ENCODE data around the gene GALP. TPM values are rescaled to one million over a fixed set of nuclear protein-coding genes. Genes with fewer than 3 reads are reported as not detected.
"Not testable (repeated sequence)": the region's sequence is repeated elsewhere in the genome, so short reads cannot be mapped to it uniquely, and the experiment has no call there.

Gene GALP
- total RNA-seq, 2 experiments from 2014 or later: not detected

DNA sequence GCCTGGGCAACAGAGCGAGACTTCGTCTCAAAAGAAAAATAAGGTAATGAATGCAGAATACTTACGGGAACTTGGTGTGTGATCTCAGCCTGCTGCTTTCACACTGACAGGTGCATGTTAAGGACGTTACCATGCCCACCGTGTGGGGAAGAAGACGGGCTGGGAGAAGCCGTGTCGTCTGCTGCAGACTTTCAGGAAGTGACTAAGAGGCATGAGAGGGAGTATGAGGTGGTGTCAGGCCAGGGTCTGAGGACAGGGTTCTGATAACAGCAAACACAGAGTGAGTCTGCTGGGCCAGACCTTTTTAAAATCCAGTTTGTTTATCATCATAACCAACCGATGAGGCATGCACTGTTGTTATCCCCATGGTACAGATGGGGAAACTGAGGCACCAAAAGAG, 13.6 kb upstream of the GALP start:
- ATAC-seq: peak; percentile 99
- Mint-ChIP-seq H3K36me3 (ENCODE audit: low read depth) (peaks cover 22% of the 10 kb centered on the region), H3K4me3 (no peak overlapping the region), H3K9me3 (ENCODE audit: low read depth) (no peaks in the 10 kb centered on the region), H3K4me1 (peaks cover 13% of the 10 kb centered on the region), H3K27ac (peak overlapping the region; percentile 31), H3K27me3 (peaks cover 2% of the 10 kb centered on the region)
- peak; percentile 74 for DNase-seq
- ChIA-PET CTCF (interaction anchor here (0.5 to 0.6 kb wide), 2 partner anchors 20 to 28 kb away, joined by 3 read pairs; no protein-coding TSS in a partner anchor), POLR2A (interaction anchor here (0.6 kb wide), 1 partner anchor 1548 kb away, joined by 3 read pairs; no protein-coding TSS in a partner anchor)
- intact Hi-C loops (cut with DNase I, micrococcal nuclease): no loop called here

- Mint-ChIP-seq H3K4me1 (peaks cover 13% of the 10 kb centered on the region), H3K27me3 (peaks cover 2% of the 10 kb centered on the region), H3K27ac (no peak overlapping the region), H3K9me3 (ENCODE audit: low read depth) (no peaks in the 10 kb centered on the region), H3K36me3 (ENCODE audit: low read depth) (peaks cover 13% of the 10 kb centered on the region), H3K4me3 (no peak overlapping the region)
- intact Hi-C loops (cut with DNase I, micrococcal nuclease): no loop called here
- ChIA-PET CTCF (no interaction called here), POLR2A (no interaction called here)
- ATAC-seq: no peak
- no peak for DNase-seq
These were observed 12.7 kb upstream of the GALP start for GRCh38 chr19:56163097-56163496.

DNA sequence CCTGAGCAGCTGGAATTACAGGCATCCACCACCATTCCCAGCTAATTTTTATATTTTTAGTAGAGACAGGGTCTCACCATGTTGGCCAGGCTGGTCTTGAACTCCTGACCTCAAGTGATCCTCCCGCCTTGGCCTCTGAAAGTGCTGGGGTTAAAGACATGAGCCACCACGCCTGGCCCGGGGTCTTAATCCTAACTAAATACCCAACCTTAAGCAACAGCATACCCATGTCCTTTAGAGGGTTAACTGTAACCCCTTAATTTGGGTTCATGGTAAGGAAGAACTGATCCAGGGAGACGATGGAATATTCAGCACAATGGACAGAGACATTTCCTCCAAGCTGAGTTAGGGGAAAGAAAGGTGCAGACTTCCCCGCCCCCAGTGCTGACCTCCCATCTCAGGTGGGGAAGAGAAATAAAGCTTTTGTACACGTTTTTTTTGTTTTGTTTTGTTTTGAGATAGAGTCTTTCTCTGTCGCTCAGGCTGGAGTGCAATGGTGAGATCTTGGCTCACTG, 8.7 kb upstream of the GALP start:
- no peak overlapping the region for H3K4me3 Mint-ChIP-seq
- no peak overlapping the region for H3K27ac Mint-ChIP-seq
- DNase-seq: no peak
- H3K27me3 Mint-ChIP-seq: peaks cover 2% of the 10 kb centered on the region
- H3K9me3 Mint-ChIP-seq (ENCODE audit: low read depth): no peaks in the 10 kb centered on the region
- ChIA-PET POLR2A (no interaction called here), CTCF (interaction anchor here (1.6 kb wide), 1 partner anchor 101 kb away, joined by 5 read pairs; no protein-coding TSS in a partner anchor)
- H3K36me3 Mint-ChIP-seq (ENCODE audit: low read depth): no peaks in the 10 kb centered on the region
- intact Hi-C loops (cut with DNase I, micrococcal nuclease): no loop called here
- peaks cover 10% of the 10 kb centered on the region for H3K4me1 Mint-ChIP-seq
- ATAC-seq: no peak

DNA sequence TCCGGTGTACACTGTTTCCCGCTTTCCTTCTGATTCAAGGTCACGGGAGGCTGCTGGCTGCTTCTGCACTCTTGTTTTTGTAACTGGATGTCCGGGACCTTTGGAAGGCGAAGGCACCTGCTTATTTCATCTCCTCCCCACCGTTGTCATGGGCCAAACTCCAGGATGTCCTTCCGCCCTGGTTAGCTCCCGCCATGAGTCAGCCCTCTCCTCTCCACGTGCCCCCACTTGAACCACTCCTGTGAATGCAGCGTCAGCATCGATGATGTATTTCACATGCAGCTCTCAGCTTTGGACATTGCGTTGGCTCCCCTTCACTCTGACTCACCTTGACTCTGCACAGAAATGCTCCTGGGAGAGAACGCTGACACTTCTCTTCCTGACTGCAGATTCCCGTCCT, 5.5 kb upstream of the GALP start:
- CTCF ChIA-PET: interaction anchor here (0.6 kb wide), 1 partner anchor 9 kb away, joined by 5 read pairs; no protein-coding TSS in a partner anchor
- Mint-ChIP-seq H3K27me3 (no peaks in the 10 kb centered on the region), H3K4me3 (no peak overlapping the region), H3K36me3 (ENCODE audit: low read depth) (no peaks in the 10 kb centered on the region), H3K4me1 (peaks cover 3% of the 10 kb centered on the region), H3K27ac (no peak overlapping the region), H3K9me3 (ENCODE audit: low read depth) (no peaks in the 10 kb centered on the region)
- intact Hi-C loops (cut with DNase I, micrococcal nuclease): no loop called here
- POLR2A ChIA-PET: no interaction called here
- DNase-seq (no peak), ATAC-seq (no peak)

DNA sequence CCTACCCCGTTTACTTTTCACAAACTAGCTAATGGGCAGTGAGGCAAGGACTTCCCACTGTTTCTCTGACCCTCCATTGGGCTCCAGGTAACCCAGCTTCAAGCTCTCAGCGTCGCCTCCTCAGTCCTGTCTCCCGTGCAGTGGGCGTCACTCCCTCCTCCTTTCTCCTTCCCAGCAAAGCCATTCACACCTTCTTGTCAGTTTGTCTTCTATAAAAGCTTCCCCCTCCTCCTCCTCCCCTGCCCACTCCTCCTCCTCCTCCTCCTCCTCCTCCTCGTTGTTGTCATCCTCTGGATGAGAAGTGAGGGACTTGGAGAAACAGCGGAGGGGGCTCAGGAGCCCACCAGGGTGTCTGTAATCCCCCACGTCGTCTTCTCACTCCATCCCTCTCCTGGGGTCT, 1.7 kb upstream of the GALP start:
- ChIA-PET POLR2A (no interaction called here), CTCF (interaction anchor here (0.7 to 2.0 kb wide), 2 partner anchors 16 to 1783 kb away, joined by 3 to 5 read pairs; no protein-coding TSS in a partner anchor)
- Mint-ChIP-seq H3K27ac (no peak overlapping the region), H3K36me3 (ENCODE audit: low read depth) (no peaks in the 10 kb centered on the region), H3K27me3 (no peaks in the 10 kb centered on the region), H3K9me3 (ENCODE audit: low read depth) (no peaks in the 10 kb centered on the region), H3K4me3 (no peak overlapping the region), H3K4me1 (peaks cover 3% of the 10 kb centered on the region)
- intact Hi-C loops (cut with DNase I, micrococcal nuclease): no loop called here
- no peak for DNase-seq
- no peak for ATAC-seq

DNA sequence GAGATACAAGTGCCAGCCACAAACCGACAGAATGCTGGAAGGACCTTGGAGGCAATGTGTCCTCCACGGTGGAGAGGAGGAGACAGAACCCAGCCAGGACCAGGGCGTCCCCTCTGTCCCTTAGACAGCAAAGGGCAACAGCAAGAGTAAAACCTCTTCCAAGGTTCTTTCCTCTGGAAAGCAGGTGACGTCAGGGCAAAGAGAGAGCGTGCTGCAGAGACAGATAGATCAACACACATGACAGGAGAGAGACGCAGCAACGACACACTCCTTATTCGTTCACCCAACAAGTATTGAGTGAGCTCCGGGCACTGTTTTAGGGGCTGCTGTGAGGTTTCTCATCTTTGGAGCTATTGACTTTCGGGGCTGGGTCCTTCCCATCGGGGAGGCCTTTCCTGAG, 1.3 kb upstream of the GALP start:
- peaks cover 3% of the 10 kb centered on the region for H3K4me1 Mint-ChIP-seq
- no peak for ATAC-seq
- CTCF ChIA-PET: interaction anchor here (2.0 kb wide), 1 partner anchor 17 kb away, joined by 5 read pairs; no protein-coding TSS in a partner anchor
- POLR2A ChIA-PET: no interaction called here
- no peak for DNase-seq
- no peaks in the 10 kb centered on the region for H3K9me3 Mint-ChIP-seq (ENCODE audit: low read depth)
- no peaks in the 10 kb centered on the region for H3K36me3 Mint-ChIP-seq (ENCODE audit: low read depth)
- H3K27me3 Mint-ChIP-seq: no peaks in the 10 kb centered on the region
- intact Hi-C loops (cut with DNase I, micrococcal nuclease): no loop called here
- H3K4me3 Mint-ChIP-seq: no peak overlapping the region
- H3K27ac Mint-ChIP-seq: no peak overlapping the region

- POLR2A ChIA-PET; CTCF ChIA-PET; H3K36me3 Mint-ChIP-seq (ENCODE audit: low read depth); DNase-seq; ATAC-seq; H3K27me3 Mint-ChIP-seq; H3K27ac Mint-ChIP-seq; H3K4me3 Mint-ChIP-seq; intact Hi-C loops (cut with DNase I, micrococcal nuclease); H3K4me1 Mint-ChIP-seq; H3K9me3 Mint-ChIP-seq (ENCODE audit: low read depth): not testable (repeated sequence)
These were observed 502 bp downstream of the GALP start for GRCh38 chr19:56176310-56176709.

GRCh38 chr19:56176881-56177280, 1.1 kb downstream of the GALP start:
- intact Hi-C loops (cut with DNase I, micrococcal nuclease): no loop called here
- no peaks in the 10 kb centered on the region for H3K36me3 Mint-ChIP-seq (ENCODE audit: low read depth)
- H3K9me3 Mint-ChIP-seq (ENCODE audit: low read depth): no peaks in the 10 kb centered on the region
- ChIA-PET POLR2A (interaction anchor here (0.6 kb wide), 1 partner anchor 72 kb away, joined by 3 read pairs; no protein-coding TSS in a partner anchor), CTCF (interaction anchor here (0.6 kb wide), 1 partner anchor 67 kb away, joined by 3 read pairs; no protein-coding TSS in a partner anchor)
- no peak overlapping the region for H3K27ac Mint-ChIP-seq
- ATAC-seq (no peak), DNase-seq (no peak)
- H3K4me3 Mint-ChIP-seq: no peak overlapping the region
- H3K4me1 Mint-ChIP-seq: peaks cover under 1% of the 10 kb centered on the region
- no peaks in the 10 kb centered on the region for H3K27me3 Mint-ChIP-seq

DNA sequence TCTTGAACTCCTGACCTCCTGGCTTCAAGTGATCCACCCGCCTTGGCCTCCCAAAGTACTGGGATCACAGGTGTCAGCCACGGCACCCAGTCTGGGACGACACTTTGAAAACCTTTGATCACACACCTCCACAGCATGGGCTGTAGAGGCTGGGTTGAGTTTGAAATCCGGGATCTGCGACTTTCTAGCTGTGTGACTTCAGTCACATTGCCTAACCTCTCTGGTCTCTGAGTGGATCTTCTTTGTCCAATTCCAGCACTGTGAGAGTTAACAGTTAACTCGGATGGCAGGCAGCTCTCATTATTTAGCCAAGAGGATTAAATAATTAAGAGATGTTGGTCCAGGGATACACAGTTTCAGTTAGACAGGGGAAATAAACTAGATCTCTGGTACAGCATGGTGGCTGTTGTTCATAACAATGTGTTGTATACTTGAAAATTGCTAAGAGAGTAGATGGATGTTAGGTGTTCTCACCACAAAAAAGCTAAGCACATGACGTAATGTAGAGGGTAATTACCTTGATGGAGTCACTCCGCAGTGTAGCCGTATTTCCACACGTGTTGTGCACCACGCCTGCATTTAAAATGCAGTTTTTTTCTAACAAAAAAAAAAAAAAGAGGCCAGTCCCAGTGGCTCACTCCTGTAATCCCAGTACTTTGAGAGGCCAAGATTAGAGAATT, 1.9 kb downstream of the GALP start:
- Mint-ChIP-seq H3K9me3 (ENCODE audit: low read depth) (no peaks in the 10 kb centered on the region), H3K4me3 (no peak overlapping the region), H3K27ac (no peak overlapping the region), H3K36me3 (ENCODE audit: low read depth) (no peaks in the 10 kb centered on the region), H3K4me1 (no peaks in the 10 kb centered on the region), H3K27me3 (no peaks in the 10 kb centered on the region)
- intact Hi-C loops (cut with DNase I, micrococcal nuclease): no loop called here
- ATAC-seq: no peak
- CTCF ChIA-PET: interaction anchor here (0.7 to 1.1 kb wide), 2 partner anchors 97 to 104 kb away, joined by 3 to 4 read pairs; no protein-coding TSS in a partner anchor
- POLR2A ChIA-PET: interaction anchor here (0.6 kb wide), 1 partner anchor 72 kb away, joined by 3 read pairs; no protein-coding TSS in a partner anchor
- DNase-seq: no peak

- intact Hi-C loops (cut with DNase I, micrococcal nuclease): no loop called here
- POLR2A ChIA-PET: no interaction called here
- H3K9me3 Mint-ChIP-seq (ENCODE audit: low read depth): no peaks in the 10 kb centered on the region
These were observed 14.0 kb downstream of the GALP start for GRCh38 chr19:56189785-56190184.

DNA sequence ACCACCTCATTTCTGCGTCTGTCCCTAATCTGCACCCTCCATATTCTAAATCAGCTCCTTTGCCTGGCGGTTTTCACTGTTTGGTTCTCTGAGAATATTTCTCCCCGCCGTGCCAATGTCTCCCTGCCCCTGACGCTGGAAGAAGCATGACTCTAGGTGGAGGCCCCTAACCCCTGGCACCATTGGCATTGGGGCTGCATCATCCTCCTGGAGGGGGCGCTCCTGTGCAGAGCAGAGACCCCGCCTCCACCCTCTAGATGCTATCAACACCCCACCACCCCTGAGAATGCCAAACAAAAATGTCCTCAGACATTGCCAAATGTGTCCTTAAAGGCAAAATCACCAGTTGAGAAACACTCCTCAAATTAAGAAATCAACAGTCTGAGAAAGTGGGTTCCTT, 15.3 kb downstream of the GALP start:
- H3K36me3 Mint-ChIP-seq (ENCODE audit: low read depth): no peaks in the 10 kb centered on the region
- intact Hi-C loops (cut with DNase I, micrococcal nuclease): no loop called here
- H3K9me3 Mint-ChIP-seq (ENCODE audit: low read depth): no peaks in the 10 kb centered on the region
- ChIA-PET CTCF (no interaction called here), POLR2A (no interaction called here)
- DNase-seq (peak; percentile 8), ATAC-seq (no peak)
- H3K4me1 Mint-ChIP-seq: peaks cover under 1% of the 10 kb centered on the region
- H3K27me3 Mint-ChIP-seq: peaks cover 2% of the 10 kb centered on the region
- H3K4me3 Mint-ChIP-seq: no peak overlapping the region
- no peak overlapping the region for H3K27ac Mint-ChIP-seq

More at GRCh38 chr19:56189785-56190184, 14.0 kb downstream of the GALP start:
- Mint-ChIP-seq H3K27me3 (peaks cover 2% of the 10 kb centered on the region), H3K4me1 (peaks cover 6% of the 10 kb centered on the region), H3K4me3 (no peak overlapping the region), H3K27ac (no peak overlapping the region), H3K36me3 (ENCODE audit: low read depth) (no peaks in the 10 kb centered on the region)
- no peak for ATAC-seq
- CTCF ChIA-PET: interaction anchor here (1.0 kb wide), 1 partner anchor 145 kb away, joined by 3 read pairs; no protein-coding TSS in a partner anchor
- DNase-seq: no peak

DNA sequence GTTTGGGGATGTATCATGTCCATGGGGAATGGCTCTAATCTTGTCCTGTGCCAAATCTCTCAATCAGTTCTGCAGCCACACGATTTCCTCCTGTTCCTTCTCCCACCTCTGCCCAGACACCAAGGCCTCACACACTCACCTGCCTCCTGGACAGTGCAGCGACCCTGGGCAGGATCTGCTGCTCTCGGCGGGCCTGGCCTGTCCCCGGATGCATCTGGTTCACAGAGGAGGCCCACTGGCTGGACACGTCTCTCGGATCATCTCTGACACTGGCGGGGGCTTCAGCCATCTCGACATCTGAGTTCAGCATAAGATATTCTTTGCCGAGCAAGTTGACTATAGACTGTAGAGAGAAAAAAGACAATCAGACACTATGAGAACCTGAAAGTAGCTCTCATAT, 15.9 kb downstream of the GALP start:
- CTCF ChIA-PET: no interaction called here
- no peaks in the 10 kb centered on the region for H3K4me1 Mint-ChIP-seq
- no peaks in the 10 kb centered on the region for H3K9me3 Mint-ChIP-seq (ENCODE audit: low read depth)
- DNase-seq (no peak), ATAC-seq (no peak)
- H3K4me3 Mint-ChIP-seq: no peak overlapping the region
- no peak overlapping the region for H3K27ac Mint-ChIP-seq
- intact Hi-C loops (cut with DNase I, micrococcal nuclease): no loop called here
- POLR2A ChIA-PET: no interaction called here
- peaks cover 2% of the 10 kb centered on the region for H3K27me3 Mint-ChIP-seq
- no peaks in the 10 kb centered on the region for H3K36me3 Mint-ChIP-seq (ENCODE audit: low read depth)

Data from activated CD4-positive, alpha-beta T cell treated with anti-CD3 and anti-CD28 coated beads for 36 hours (primary cell).